Ectodermal cell (in vitro differentiated cells): ENCODE data around the gene RESP18.
A peak's percentile ranks its signal among the peaks of the same experiment; 100 is the strongest.

Experiments
- H3K27ac ChIP-seq: 2 replicates; pipeline ENCODE4 v1.7.0; 2013; ENCODE audit warnings: mild to moderate bottlenecking, low read depth, low read length; ENCODE audit not compliant: insufficient read depth, poor library complexity, severe bottlenecking
- H3K27me3 ChIP-seq: 2 replicates; pipeline ENCODE4 v1.7.0; 2013; ENCODE audit warnings: mild to moderate bottlenecking, low read length; ENCODE audit not compliant: insufficient read depth, control insufficient read depth, poor library complexity, severe bottlenecking
- H3K36me3 ChIP-seq: one replicate; pipeline ENCODE4 v1.7.0; 2013; ENCODE audit warnings: low read length; ENCODE audit not compliant: control insufficient read depth, insufficient read depth
- H3K4me1 ChIP-seq: one replicate; pipeline ENCODE4 v1.7.0; 2013; ENCODE audit warnings: low read length; ENCODE audit not compliant: control insufficient read depth, insufficient read depth
- H3K4me3 ChIP-seq: 2 replicates; pipeline ENCODE4 v1.7.0; 2013; ENCODE audit warnings: low read depth, low read length, control low read depth; ENCODE audit not compliant: insufficient read depth
- H3K9me3 ChIP-seq: 2 replicates; pipeline ENCODE4 v1.7.0; 2013; ENCODE audit warnings: mild to moderate bottlenecking, low read length, moderate library complexity; ENCODE audit not compliant: control insufficient read depth
- WGBS, 2 experiments: methylation state at CpG; one replicate each; pipeline ENCODE4 v1.1.7; 2013; ENCODE audit warnings: missing lambda C conversion rate in 2 of 2; 5-methylcytosine and 5-hydroxymethylcytosine counted together

The RESP18 gene

DNA sequence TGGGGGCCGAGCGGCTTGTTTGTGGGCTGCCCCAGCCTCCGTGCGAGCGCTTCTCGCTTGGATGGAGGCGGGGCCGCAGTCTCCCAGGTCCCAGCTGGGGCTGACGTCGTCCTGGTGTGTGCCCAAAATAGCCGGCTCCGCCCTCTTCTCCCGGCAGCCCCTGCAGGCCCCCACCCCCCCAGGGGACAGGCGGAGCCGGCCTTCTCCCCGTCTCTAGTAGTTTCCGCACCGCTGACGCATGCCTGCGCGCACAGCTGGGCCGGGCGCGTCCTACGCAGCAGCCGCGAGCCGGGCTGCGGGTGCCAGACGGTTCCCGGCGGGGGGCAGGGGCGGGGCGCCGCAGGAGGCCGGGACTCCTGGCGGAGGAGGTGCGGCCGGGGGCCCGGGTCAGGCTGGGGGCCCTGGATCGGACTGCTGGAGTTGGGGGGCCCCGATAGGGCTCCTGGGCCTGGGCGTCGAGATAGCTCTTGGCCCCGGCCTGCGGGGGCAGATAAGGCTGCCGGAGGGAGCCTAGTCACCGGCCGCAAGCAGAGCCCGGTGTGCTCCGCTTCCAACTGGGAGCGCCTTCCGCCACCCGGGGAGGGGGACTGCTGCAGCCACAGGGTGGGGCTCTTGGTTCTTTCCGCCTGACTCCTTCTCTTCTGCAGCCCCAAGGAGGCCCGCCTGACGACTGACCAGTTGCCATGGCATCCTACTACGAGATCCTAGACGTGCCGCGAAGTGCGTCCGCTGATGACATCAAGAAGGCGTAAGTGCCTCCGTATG lies 53.2 kb downstream of the RESP18 start, which contains the start of gene DNAJB2:
Gene DNAJB2, plus strand, starts transcription at position 216 of the 765 bp plus-strand sequence. Its CDS starts 468 bp downstream, at position 684.
- Histone ChIP-seq H3K27me3 (no peaks in the 10 kb centered on the region), H3K36me3 (peaks cover 4% of the 10 kb centered on the region), H3K4me1 (peaks cover 15% of the 10 kb centered on the region), H3K9me3 (no peaks in the 10 kb centered on the region), H3K27ac (peak within 1 kb of the TSS; percentile 79), H3K4me3 (peak within 1 kb of the TSS; percentile 51)
- 1% methylated on average over 65 of the region's 65 CpGs for WGBS, 2 experiments

DNA sequence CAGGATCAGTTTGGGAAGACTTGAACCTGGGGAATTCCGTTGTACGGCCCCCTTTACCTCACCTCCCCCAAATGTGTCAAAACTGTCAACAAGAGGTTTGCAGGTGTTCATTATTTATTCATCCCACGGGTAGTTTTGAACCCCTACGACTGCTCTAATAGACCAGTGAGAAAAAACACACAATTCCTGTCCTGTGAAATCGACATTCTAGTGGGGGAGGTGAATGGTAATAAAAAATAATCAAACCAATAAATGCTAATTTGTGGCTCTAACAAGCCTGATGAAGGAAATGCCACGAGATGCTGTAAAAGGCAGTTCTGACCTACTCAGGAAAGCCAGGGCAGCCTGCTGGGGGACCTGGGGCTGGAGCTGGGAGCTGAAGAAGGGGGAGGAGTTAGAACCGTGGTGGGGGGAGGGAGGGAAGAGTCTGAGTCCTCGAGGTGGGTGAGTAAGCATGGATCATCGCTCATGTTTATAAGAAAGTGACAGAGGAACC lies 53.8 kb downstream of the RESP18 start:
- peak overlapping the region; percentile 56 for H3K27ac ChIP-seq
- H3K4me1 ChIP-seq: peaks cover 15% of the 10 kb centered on the region
- H3K9me3 ChIP-seq: no peaks in the 10 kb centered on the region
- H3K4me3 ChIP-seq: peak overlapping the region; percentile 51
- no peaks in the 10 kb centered on the region for H3K27me3 ChIP-seq
- peaks cover 4% of the 10 kb centered on the region for H3K36me3 ChIP-seq
- 23 to 25% methylated on average over 7 to 9 of the region's 9 CpGs for WGBS, 2 experiments

DNA sequence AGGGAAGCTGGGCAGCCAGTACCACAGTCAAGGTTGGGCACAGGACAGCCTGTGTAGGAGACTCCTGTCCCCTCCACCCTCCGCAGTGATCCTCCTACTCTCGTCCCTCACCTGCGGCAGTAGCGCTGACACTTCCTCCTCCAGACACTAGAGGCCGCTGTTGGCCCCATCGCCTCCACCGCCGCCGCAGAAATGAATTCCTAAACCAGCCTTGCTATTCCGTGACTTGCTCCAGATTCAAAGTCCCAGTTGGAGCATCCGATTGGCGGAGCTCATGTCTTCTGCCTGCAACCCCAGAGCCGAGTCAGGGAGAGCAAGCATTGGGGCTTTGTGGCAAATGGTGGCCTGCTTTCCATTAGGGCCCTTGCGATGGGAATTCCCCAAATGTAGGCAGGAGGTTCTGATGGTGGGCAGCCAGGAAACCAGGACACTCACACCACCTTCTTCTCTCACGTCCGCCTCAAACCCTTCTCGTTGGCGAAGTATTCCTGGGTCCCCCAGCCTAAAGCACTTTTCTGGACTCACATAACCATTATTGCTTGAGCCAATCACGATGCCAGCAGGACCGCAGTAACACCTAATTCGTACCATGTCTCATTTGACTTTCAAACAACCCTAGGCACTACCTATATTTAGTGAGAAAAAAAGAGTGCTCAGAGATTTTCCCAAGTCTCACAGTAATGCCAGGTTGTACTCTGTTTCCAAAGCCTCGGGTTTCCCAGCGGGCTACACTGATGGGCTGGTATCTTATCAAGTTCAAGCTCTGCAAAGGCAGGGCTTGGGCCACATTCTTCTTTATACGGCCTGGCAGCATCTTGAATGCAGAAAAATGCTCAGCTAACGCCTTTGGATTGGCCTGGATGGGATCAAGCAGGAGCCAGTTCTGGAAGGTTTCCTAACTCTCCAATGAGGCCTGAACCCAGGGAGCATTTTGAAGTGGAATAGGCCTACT lies 54.6 kb downstream of the RESP18 start:
- Histone ChIP-seq H3K9me3 (no peaks in the 10 kb centered on the region), H3K4me3 (no peak overlapping the region), H3K36me3 (peaks cover 4% of the 10 kb centered on the region), H3K4me1 (peaks cover 15% of the 10 kb centered on the region), H3K27ac (no peak overlapping the region), H3K27me3 (no peaks in the 10 kb centered on the region)
- 37% methylated on average over 25 of the region's 25 CpGs for WGBS, 2 experiments
